Uterus (tissue), 4 donors: ENCODE data around the gene ATP6V0A4. TPM values are rescaled to one million over a fixed set of nuclear protein-coding genes. Genes with fewer than 3 reads are reported as not detected.
A peak's percentile ranks its signal among the peaks of the same experiment; 100 is the strongest.

Experiments used
- DNase-seq, 2 donors: peaks; one replicate each; pipeline ENCODE4 v3.0.0-alpha.2; 2019 to 2020
- H3K27ac ChIP-seq, 2 donors: fragments of 200-600 bp; sonication (generic); 1 replicate in 1 of 2; 2 replicates in 1 of 2; pipeline ENCODE4 v1.5.1; 2016 to 2018
- H3K27me3 ChIP-seq, 2 donors: fragments of 200-600 bp; sonication (generic); one replicate each; pipeline ENCODE4 v1.5.1; 2018 to 2019; ENCODE audit warnings: control low read depth in 1 of 2
- H3K36me3 ChIP-seq, 2 donors: fragments of 200-600 bp; sonication (generic); one replicate each; pipeline ENCODE4 v1.5.1; 2019; ENCODE audit warnings: control low read depth in 1 of 2
- H3K4me1 ChIP-seq, 2 donors: fragments of 200-600 bp; sonication (generic); one replicate each; pipeline ENCODE4 v1.5.1; 2018 to 2019; ENCODE audit warnings: control low read depth in 1 of 2
- H3K4me3 ChIP-seq, 2 donors: fragments of 200-600 bp; sonication (generic); 1 replicate in 1 of 2; 2 replicates in 1 of 2; pipeline ENCODE4 v1.5.1; 2018 to 2019; ENCODE audit warnings: mild to moderate bottlenecking in 1 of 2
- H3K9me3 ChIP-seq, 2 donors: fragments of 200-600 bp; sonication (generic); one replicate each; pipeline ENCODE4 v1.5.1; 2019; ENCODE audit warnings: control low read depth in 1 of 2
- CTCF ChIP-seq, 4 experiments: fragments of 200-600 bp in 2 of 4; fragments of 450-650 bp in 2 of 4; sonication (generic) in 2 of 4; IDR thresholded peaks; one replicate each; pipeline ENCODE4 v1.5.1; 2016 to 2019; ENCODE audit warnings: antibody characterized with exemption in 4 of 4, mild to moderate bottlenecking in 2 of 4, moderate library complexity in 1 of 4
- POLR2A ChIP-seq, 2 donors: fragments of 450-650 bp; IDR thresholded peaks; one replicate each; pipeline ENCODE4 v1.6.1; 2016; ENCODE audit warnings: antibody characterized with exemption in 2 of 2, mild to moderate bottlenecking in 1 of 2, moderate library complexity in 1 of 2
- intact Hi-C: fragments of 100-400 bp; cut with DNase I; formaldehyde crosslinking; loops from one replicate; pipeline ENCODE4 v1.15.1; 2023; ENCODE audit warnings: low total_unique reads
- total RNA-seq, 4 donors: library from RNA; depleted of rRNA in 3 of 4; stranded (reverse); fragments of >200 nt in 3 of 4; gene quantifications; one replicate each; pipeline versions ENCODE4 v1.1.0 to v1.2.4, GENCODE V29; 2014 to 2023
- donor health status: DM: yes; HTN: yes; CAD: no.

Gene ATP6V0A4
- total RNA-seq, 4 donors from 2014 or later: not detected

GRCh38 chr7:138663725-138664710 is 134.0 kb downstream of the ATP6V0A4 start:
- Histone ChIP-seq H3K36me3 (no peaks in the 10 kb centered on the region), H3K27ac (no peak overlapping the region), H3K27me3 (no peaks in the 10 kb centered on the region), H3K4me1 (peaks cover 0 to 3% of the 10 kb centered on the region in 2 donors), H3K4me3 (peak overlapping the region; percentile 17 to 31), H3K9me3 (no peaks in the 10 kb centered on the region)
- intact Hi-C loops: no loop called here
- DNase-seq: no peak
- TF ChIP-seq POLR2A (IDR thresholded peaks at IDR 0.05) (no peak), CTCF (IDR thresholded peaks at IDR 0.05) (no peak)

- TF ChIP-seq CTCF (IDR thresholded peaks at IDR 0.05): no peak
- no peak for TF ChIP-seq POLR2A (IDR thresholded peaks at IDR 0.05)
- H3K4me1 ChIP-seq: peaks cover 0 to 3% of the 10 kb centered on the region in 2 donors
- H3K4me3 ChIP-seq: no peak overlapping the region
- H3K9me3 ChIP-seq: no peaks in the 10 kb centered on the region
- DNase-seq: no peak
- no peaks in the 10 kb centered on the region for H3K27me3 ChIP-seq
- intact Hi-C loops: no loop called here
- no peak overlapping the region for H3K27ac ChIP-seq
- no peaks in the 10 kb centered on the region for H3K36me3 ChIP-seq
These were observed 135.0 kb downstream of the ATP6V0A4 start for GRCh38 chr7:138662991-138663320.

- H3K27me3 ChIP-seq: no peaks in the 10 kb centered on the region
- DNase-seq: no peak
- intact Hi-C loops: no loop called here
These were observed 135.7 kb downstream of the ATP6V0A4 start for GRCh38 chr7:138662076-138662990.

GRCh38 chr7:138661069-138661635 is 136.8 kb downstream of the ATP6V0A4 start:
- intact Hi-C loops: no loop called here
- TF ChIP-seq POLR2A (IDR thresholded peaks at IDR 0.05): no peak
- TF ChIP-seq CTCF (IDR thresholded peaks at IDR 0.05): no peak
- no peak for DNase-seq
- Histone ChIP-seq H3K4me1 (peaks cover 0 to 3% of the 10 kb centered on the region in 2 donors), H3K27me3 (no peaks in the 10 kb centered on the region), H3K36me3 (no peaks in the 10 kb centered on the region), H3K9me3 (no peaks in the 10 kb centered on the region), H3K27ac (no peak overlapping the region), H3K4me3 (no peak overlapping the region)

More at GRCh38 chr7:138662076-138662990, 135.7 kb downstream of the ATP6V0A4 start:
- Histone ChIP-seq H3K4me1 (peaks cover 0 to 3% of the 10 kb centered on the region in 2 donors), H3K27ac (no peak overlapping the region), H3K36me3 (no peaks in the 10 kb centered on the region), H3K9me3 (no peaks in the 10 kb centered on the region), H3K4me3 (no peak overlapping the region)
- TF ChIP-seq CTCF (IDR thresholded peaks at IDR 0.05): no peak
